Tibial nerve (tissue), 4 donors: ENCODE data around the gene SDR39U1.

Source experiments
- EP300 ChIP-seq, 2 donors: sonication (generic); formaldehyde crosslinking; IDR thresholded peaks; one replicate each; pipeline ENCODE4 v1.6.1; 2017; ENCODE audit warnings: antibody characterized with exemption in 2 of 2, mild to moderate bottlenecking in 1 of 2
- POLR2A ChIP-seq, 2 donors: fragments of 450-650 bp; IDR thresholded peaks; one replicate each; pipeline ENCODE4 v1.6.1; 2017; ENCODE audit warnings: antibody characterized with exemption in 2 of 2, mild to moderate bottlenecking in 2 of 2, moderate library complexity in 2 of 2
- TF ChIP-seq, protein P1 (sequence below), 5 experiments: fragments of 200-600 bp in 3 of 5; fragments of 450-650 bp in 2 of 5; sonication (generic) in 3 of 5; IDR thresholded peaks; one replicate each; pipeline ENCODE4 v1.5.1; 2016 to 2019; ENCODE audit warnings: antibody characterized with exemption in 5 of 5, mild to moderate bottlenecking in 3 of 5, moderate library complexity in 2 of 5

DNA sequence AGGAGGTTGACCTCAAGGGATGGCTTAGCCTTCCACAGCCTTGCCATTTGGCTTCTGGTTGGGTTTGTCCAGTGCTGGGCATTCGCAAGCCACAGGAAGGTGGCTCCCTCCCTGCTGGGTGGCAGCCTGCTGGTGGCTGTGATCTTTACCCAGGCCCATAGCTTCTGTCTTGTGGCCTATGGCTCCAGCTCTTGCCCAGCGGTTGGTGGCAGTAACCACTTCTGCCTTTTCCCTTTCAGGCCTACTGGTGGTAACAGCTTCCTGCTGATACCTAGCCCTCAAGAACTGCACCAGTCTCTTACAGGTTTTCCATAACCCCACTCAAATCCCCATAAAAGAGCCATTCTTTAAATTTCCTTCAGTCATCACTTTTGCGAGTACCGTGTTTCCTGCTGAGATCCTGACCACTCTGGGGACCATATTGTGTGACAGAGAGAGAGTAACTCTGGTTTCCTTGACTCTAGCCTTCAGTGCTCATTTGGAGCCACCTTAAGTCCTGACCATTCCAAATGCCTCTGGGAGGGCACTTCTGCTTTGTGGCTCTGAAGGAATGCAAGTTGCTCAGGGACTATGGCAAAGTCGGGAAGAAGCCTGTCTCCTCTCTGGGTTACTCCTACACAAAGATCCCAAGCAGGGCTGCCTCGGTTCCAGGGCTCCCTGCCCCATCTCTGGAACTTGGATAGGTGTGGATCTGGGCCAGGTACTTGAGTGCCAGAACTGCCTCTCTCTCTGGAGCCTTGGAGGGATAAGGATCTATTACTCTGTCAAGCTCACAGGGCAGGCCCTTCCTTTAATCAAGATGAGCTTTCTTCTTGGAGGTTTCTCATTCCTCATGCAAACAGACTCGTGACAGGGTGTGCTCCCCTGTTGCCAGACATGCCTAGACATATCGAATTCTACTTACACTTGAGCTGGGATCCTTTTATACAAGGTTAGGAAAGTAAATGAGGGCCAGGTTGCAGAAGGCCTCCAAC, 46.7 kb downstream of the SDR39U1 start:
- TF ChIP-seq, protein P1, sequence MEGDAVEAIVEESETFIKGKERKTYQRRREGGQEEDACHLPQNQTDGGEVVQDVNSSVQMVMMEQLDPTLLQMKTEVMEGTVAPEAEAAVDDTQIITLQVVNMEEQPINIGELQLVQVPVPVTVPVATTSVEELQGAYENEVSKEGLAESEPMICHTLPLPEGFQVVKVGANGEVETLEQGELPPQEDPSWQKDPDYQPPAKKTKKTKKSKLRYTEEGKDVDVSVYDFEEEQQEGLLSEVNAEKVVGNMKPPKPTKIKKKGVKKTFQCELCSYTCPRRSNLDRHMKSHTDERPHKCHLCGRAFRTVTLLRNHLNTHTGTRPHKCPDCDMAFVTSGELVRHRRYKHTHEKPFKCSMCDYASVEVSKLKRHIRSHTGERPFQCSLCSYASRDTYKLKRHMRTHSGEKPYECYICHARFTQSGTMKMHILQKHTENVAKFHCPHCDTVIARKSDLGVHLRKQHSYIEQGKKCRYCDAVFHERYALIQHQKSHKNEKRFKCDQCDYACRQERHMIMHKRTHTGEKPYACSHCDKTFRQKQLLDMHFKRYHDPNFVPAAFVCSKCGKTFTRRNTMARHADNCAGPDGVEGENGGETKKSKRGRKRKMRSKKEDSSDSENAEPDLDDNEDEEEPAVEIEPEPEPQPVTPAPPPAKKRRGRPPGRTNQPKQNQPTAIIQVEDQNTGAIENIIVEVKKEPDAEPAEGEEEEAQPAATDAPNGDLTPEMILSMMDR (IDR thresholded peaks at IDR 0.05) = no peak
- TF ChIP-seq EP300 (IDR thresholded peaks at IDR 0.05) = no peak
- TF ChIP-seq POLR2A (IDR thresholded peaks at IDR 0.05) = no peak
